SU-DHL-6 (cell line): ENCODE data around the gene RASL11A.

Experiments used
- H2AFZ ChIP-seq: fragments of 200-600 bp; sonication (generic); 2 replicates; pipeline ENCODE4 v1.6.1; 2014; ENCODE audit warnings: low read depth, mild to moderate bottlenecking, moderate library complexity, mixed read lengths, antibody characterized with exemption, low read length; ENCODE audit not compliant: severe bottlenecking
- H3F3A ChIP-seq: fragments of 200-600 bp; shearing (Covaris generic); 2 replicates; pipeline ENCODE4 v1.6.0; 2016; ENCODE audit warnings: antibody characterized with exemption, mild to moderate bottlenecking; ENCODE audit not compliant: insufficient read depth
- H3K27ac ChIP-seq: fragments of 200-600 bp; sonication (generic); 2 replicates; pipeline ENCODE4 v1.5.1; 2016; ENCODE audit warnings: low read depth, mild to moderate bottlenecking, low read length, moderate library complexity, mixed read lengths
- H3K27me3 ChIP-seq: fragments of 200-600 bp; sonication (generic), shearing (Covaris generic); 2 replicates; pipeline ENCODE4 v1.6.0; 2014; ENCODE audit warnings: mild to moderate bottlenecking, low read length
- H3K36me3 ChIP-seq: fragments of 200-600 bp; sonication (generic); 2 replicates; pipeline ENCODE4 v1.6.1; 2014; ENCODE audit warnings: mild to moderate bottlenecking, low read length, mixed read lengths
- H3K4me2 ChIP-seq: fragments of 300-600, 200-600 bp; shearing (Covaris generic), sonication (generic); 2 replicates; pipeline ENCODE4 v1.6.0; 2014; ENCODE audit warnings: low read length, low read depth, mild to moderate bottlenecking; ENCODE audit not compliant: poor library complexity, severe bottlenecking
- H3K4me3 ChIP-seq: fragments of 200-600 bp; sonication (generic); 2 replicates; pipeline ENCODE4 v1.5.1; 2014; ENCODE audit warnings: antibody characterized with exemption, low read length, mild to moderate bottlenecking, mixed read lengths; ENCODE audit not compliant: insufficient read depth, poor library complexity, severe bottlenecking
- H3K79me2 ChIP-seq: fragments of 200-600 bp; sonication (generic); 2 replicates; pipeline ENCODE4 v1.6.1; 2014; ENCODE audit warnings: mild to moderate bottlenecking, low read length, moderate library complexity; ENCODE audit not compliant: insufficient read depth
- H3K9ac ChIP-seq: fragments of 200-600 bp; sonication (generic); 2 replicates; pipeline ENCODE4 v1.7.0; 2014; ENCODE audit warnings: mild to moderate bottlenecking, low read length
- H3K9me2 ChIP-seq: fragments of 200-600 bp; sonication (generic); replicated peaks from 2 replicates; pipeline ENCODE4 v1.6.1; 2014; ENCODE audit warnings: low read length; ENCODE audit not compliant: insufficient read depth
- H3K9me3 ChIP-seq: fragments of 200-600 bp; sonication (generic); 2 replicates; pipeline ENCODE4 v1.6.1; 2014; ENCODE audit warnings: low read length, mixed read lengths; ENCODE audit not compliant: insufficient read depth
- H4K20me1 ChIP-seq: fragments of 200-600 bp; sonication (generic); 2 replicates; pipeline ENCODE4 v1.6.1; 2014; ENCODE audit warnings: low read depth, mild to moderate bottlenecking, antibody characterized with exemption, low read length, moderate library complexity, mixed read lengths
- CTCF ChIP-seq: fragments of 200-600 bp; sonication (generic); IDR thresholded peaks from one replicate; pipeline ENCODE4 v1.5.1; 2017; ENCODE audit warnings: antibody characterized with exemption, mild to moderate bottlenecking, low read length, moderate library complexity; ENCODE audit not compliant: insufficient read depth, poor library complexity, severe bottlenecking
- EZH2phosphoT487 ChIP-seq: fragments of 200-600 bp; sonication (generic), shearing (Covaris generic); conservative IDR thresholded peaks from 2 replicates; pipeline ENCODE4 v1.6.1; 2018; ENCODE audit warnings: mild to moderate bottlenecking, antibody characterized with exemption, low read length, moderate library complexity, mixed read lengths

The RASL11A gene

GRCh38 chr13:27308941-27309340 is 38.3 kb downstream of the RASL11A start:
- no peak overlapping the region for H3K27ac ChIP-seq
- no peak for TF ChIP-seq CTCF

GRCh38 chr13:27309401-27309958 is 38.9 kb downstream of the RASL11A start:
- Histone ChIP-seq H3K9ac (no peak overlapping the region), H3K4me2 (no peak overlapping the region), H3K27me3 (no peaks in the 10 kb centered on the region), H3K4me3 (no peak overlapping the region), H3K9me3 (no peaks in the 10 kb centered on the region), H4K20me1 (no peaks in the 10 kb centered on the region), H3K79me2 (no peaks in the 10 kb centered on the region), H2AFZ (no peak overlapping the region), H3F3A (no peaks in the 10 kb centered on the region), H3K9me2 (no peaks in the 10 kb centered on the region), H3K27ac (no peak overlapping the region), H3K36me3 (no peaks in the 10 kb centered on the region)
- TF ChIP-seq EZH2phosphoT487 (no peak), CTCF (no peak)

More at GRCh38 chr13:27308941-27309340, 38.3 kb downstream of the RASL11A start:
- Histone ChIP-seq H3K36me3 (no peaks in the 10 kb centered on the region), H3K4me3 (no peak overlapping the region), H3K9ac (no peak overlapping the region), H3K9me3 (no peaks in the 10 kb centered on the region), H3K79me2 (no peaks in the 10 kb centered on the region), H2AFZ (no peak overlapping the region), H3K4me2 (no peak overlapping the region), H3F3A (no peaks in the 10 kb centered on the region), H3K9me2 (no peaks in the 10 kb centered on the region), H4K20me1 (no peaks in the 10 kb centered on the region), H3K27me3 (no peaks in the 10 kb centered on the region)

DNA sequence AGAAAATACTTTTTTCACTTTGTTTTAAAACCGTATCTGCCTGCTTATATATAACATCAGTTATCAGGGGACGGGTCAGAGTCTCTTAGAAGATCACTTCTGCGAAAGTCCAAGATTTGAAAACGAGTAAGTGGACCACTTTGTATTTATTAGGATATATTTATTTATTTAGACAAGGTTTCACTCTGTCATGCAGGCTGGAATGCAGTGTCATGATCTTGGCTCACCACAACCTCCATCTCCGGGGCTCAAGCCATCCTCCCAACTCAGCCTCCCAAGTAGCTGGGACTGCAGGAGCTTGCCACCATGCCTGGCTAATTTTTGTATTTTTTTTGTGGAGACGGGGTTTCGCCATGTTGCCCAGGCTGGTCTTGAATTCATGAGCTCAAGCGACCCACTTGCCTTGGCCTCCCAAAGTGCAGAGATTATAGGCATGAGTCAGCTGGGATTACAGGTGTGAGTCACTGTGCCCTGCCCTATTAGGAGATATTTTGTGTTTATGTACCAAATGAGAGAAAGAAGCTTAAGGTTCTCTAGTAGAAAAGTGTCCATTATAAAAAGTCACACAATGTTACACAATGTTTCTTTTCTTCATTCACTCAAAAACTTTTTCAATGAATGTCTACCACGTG is 39.5 kb downstream of the RASL11A start:
- Histone ChIP-seq H3K36me3 (no peaks in the 10 kb centered on the region), H3F3A (no peaks in the 10 kb centered on the region), H3K9me3 (no peaks in the 10 kb centered on the region), H3K79me2 (no peaks in the 10 kb centered on the region), H3K27me3 (no peaks in the 10 kb centered on the region), H2AFZ (no peak overlapping the region), H3K27ac (no peak overlapping the region), H3K4me3 (no peak overlapping the region), H4K20me1 (no peaks in the 10 kb centered on the region), H3K4me2 (no peak overlapping the region), H3K9ac (no peak overlapping the region), H3K9me2 (no peaks in the 10 kb centered on the region)
- no peak for TF ChIP-seq EZH2phosphoT487
- TF ChIP-seq CTCF, result no peak
